Measurements from ENCODE around the gene CD33.

Gene CD33

GRCh38 chr19:51186323-51186722 lies 38.6 kb upstream of the CD33 start:
- DNase-seq (ENCODE audit: low read depth): no peak

GRCh38 chr19:51187395-51188226 lies 37.3 kb upstream of the CD33 start:
- H3K4me3 ChIP-seq (replicated peaks; ENCODE audit: low read depth, low read length): no peak overlapping the region
- no peak for TF ChIP-seq CTCF (IDR thresholded peaks at IDR 0.05; ENCODE audit: low read length, missing control alignments)
- no peak for DNase-seq (ENCODE audit: low read depth)

More at GRCh38 chr19:51186323-51186722, 38.6 kb upstream of the CD33 start:
- no peak for TF ChIP-seq CTCF (IDR thresholded peaks at IDR 0.05; ENCODE audit: low read length, missing control alignments)
- no peak overlapping the region for H3K4me3 ChIP-seq (replicated peaks; ENCODE audit: low read depth, low read length)

- no peak overlapping the region for H3K4me3 ChIP-seq (replicated peaks; ENCODE audit: low read depth, low read length)
- DNase-seq (ENCODE audit: low read depth): no peak
- TF ChIP-seq CTCF (IDR thresholded peaks at IDR 0.05; ENCODE audit: low read length, missing control alignments): no peak
These were observed 36.7 kb upstream of the CD33 start for GRCh38 chr19:51188227-51188559.

- no peak for DNase-seq (ENCODE audit: low read depth)
- no peak for TF ChIP-seq CTCF (IDR thresholded peaks at IDR 0.05; ENCODE audit: low read length, missing control alignments)
- H3K4me3 ChIP-seq (replicated peaks; ENCODE audit: low read depth, low read length): no peak overlapping the region
These were observed 32.2 kb upstream of the CD33 start for GRCh38 chr19:51192689-51193088.

- no peak for TF ChIP-seq CTCF (IDR thresholded peaks at IDR 0.05; ENCODE audit: low read length, missing control alignments)
- H3K4me3 ChIP-seq (replicated peaks; ENCODE audit: low read depth, low read length): no peak overlapping the region
- DNase-seq (ENCODE audit: low read depth): no peak
These were observed 30.2 kb upstream of the CD33 start for GRCh38 chr19:51194527-51195315.

- no peak for DNase-seq (ENCODE audit: low read depth)
- no peak for TF ChIP-seq CTCF (IDR thresholded peaks at IDR 0.05; ENCODE audit: low read length, missing control alignments)
- no peak overlapping the region for H3K4me3 ChIP-seq (replicated peaks; ENCODE audit: low read depth, low read length)
These were observed 29.6 kb upstream of the CD33 start for GRCh38 chr19:51195316-51195586.
